GM23338 (cell line): ENCODE results near the gene CYP2W1. TPM values are rescaled to one million over a fixed set of nuclear protein-coding genes. Genes with fewer than 3 reads are reported as not detected.

Experiments
- ATAC-seq: fragments of 200-7000 bp; cut with Tn5 transposase; 3 replicates; pipeline ENCODE4 v1.9.1; 2020
- DNase-seq: peaks from one replicate; pipeline ENCODE4 v3.0.0-alpha.2; 2015; ENCODE audit warnings: low spot score
- H2AFZ ChIP-seq: fragments of 200-600 bp; sonication (generic); 2 replicates; pipeline ENCODE4 v1.8.0; 2016; ENCODE audit warnings: antibody characterized with exemption, mild to moderate bottlenecking, moderate library complexity
- H3F3A ChIP-seq: fragments of 200-600 bp; sonication (generic); replicated peaks from 2 replicates; pipeline ENCODE4 v1.8.0; 2017; ENCODE audit warnings: antibody characterized with exemption, mixed run types, low read depth
- H3K27ac ChIP-seq: fragments of 200-600 bp; sonication (generic); 2 replicates; pipeline ENCODE4 v1.6.1; 2016; ENCODE audit warnings: low read depth
- H3K27me3 ChIP-seq: fragments of 200-600 bp; sonication (generic); 2 replicates; pipeline ENCODE4 v1.8.0; 2016; ENCODE audit warnings: mild to moderate bottlenecking, mixed run types, moderate library complexity; ENCODE audit not compliant: insufficient read depth
- H3K36me3 ChIP-seq: fragments of 200-600 bp; sonication (generic); 2 replicates; pipeline ENCODE4 v1.8.0; 2016; ENCODE audit warnings: mild to moderate bottlenecking; ENCODE audit not compliant: insufficient read depth
- H3K4me1 ChIP-seq: fragments of 200-600 bp; sonication (generic); 2 replicates; pipeline ENCODE4 v1.8.0; 2016; ENCODE audit warnings: mild to moderate bottlenecking, moderate library complexity; ENCODE audit not compliant: insufficient read depth
- H3K4me2 ChIP-seq: fragments of 200-600 bp; sonication (generic); 2 replicates; pipeline ENCODE4 v1.7.1; 2017; ENCODE audit warnings: mixed run types
- H3K4me3 ChIP-seq: fragments of 200-600 bp; sonication (generic); 2 replicates; pipeline ENCODE4 v1.6.1; 2016; ENCODE audit warnings: mixed run types
- H3K79me2 ChIP-seq: fragments of 200-600 bp; sonication (generic); replicated peaks from 2 replicates; pipeline ENCODE4 v1.8.0; 2017; ENCODE audit warnings: mild to moderate bottlenecking; ENCODE audit not compliant: insufficient read depth
- H3K9me2 ChIP-seq: fragments of 200-600 bp; sonication (generic); 2 replicates; pipeline ENCODE4 v1.8.0; 2017; ENCODE audit not compliant: insufficient read depth
- H4K20me1 ChIP-seq: fragments of 200-600 bp; sonication (generic); replicated peaks from 2 replicates; pipeline ENCODE4 v1.8.0; 2017; ENCODE audit warnings: mild to moderate bottlenecking; ENCODE audit not compliant: insufficient read depth
- H3K27ac Mint-ChIP-seq: 2 replicates; pipeline ENCODE4 v1.8.0; 2020; ENCODE audit warnings: inconsistent platforms, mild to moderate bottlenecking, moderate library complexity, mixed read lengths
- H3K27me3 Mint-ChIP-seq: 3 replicates; pipeline ENCODE4 v1.8.0; 2022; ENCODE audit warnings: low read depth, mild to moderate bottlenecking, moderate library complexity, mixed read lengths, inconsistent platforms; ENCODE audit not compliant: insufficient read depth, poor library complexity
- H3K36me3 Mint-ChIP-seq: 3 replicates; pipeline ENCODE4 v1.8.0; 2021; ENCODE audit warnings: low read depth, mild to moderate bottlenecking, inconsistent platforms, moderate library complexity, mixed read lengths
- H3K4me1 Mint-ChIP-seq: 3 replicates; pipeline ENCODE4 v1.8.0; 2020; ENCODE audit warnings: mild to moderate bottlenecking, inconsistent platforms, mixed read lengths
- H3K4me3 Mint-ChIP-seq: 3 replicates; pipeline ENCODE4 v1.8.0; 2021; ENCODE audit warnings: moderate library complexity, mild to moderate bottlenecking, inconsistent platforms, mixed read lengths
- H3K9me3 Mint-ChIP-seq: 3 replicates; pipeline ENCODE4 v1.8.0; 2020; ENCODE audit warnings: moderate library complexity, mild to moderate bottlenecking, inconsistent platforms, mixed read lengths
- CREB1 ChIP-seq: fragments of 250-450 bp; sonication (Bioruptor Pico); IDR thresholded peaks from 2 replicates; pipeline ENCODE4 v1.5.0; 2020; ENCODE audit warnings: low read depth, mild to moderate bottlenecking, moderate library complexity
- CTCF ChIP-seq, 2 experiments: fragments of 200-600 bp in 1 of 2; sonication (generic) in 1 of 2; conservative IDR thresholded peaks; 2 replicates each; pipeline versions ENCODE4 v1.5.1 to v1.6.1; 2016 to 2017; ENCODE audit warnings: antibody characterized with exemption in 2 of 2, low read depth in 2 of 2, mild to moderate bottlenecking in 2 of 2, moderate library complexity in 1 of 2
- EZH2 ChIP-seq: fragments of 200-600 bp; sonication (generic); IDR thresholded peaks from one replicate; pipeline ENCODE4 v1.8.0; 2017; ENCODE audit warnings: antibody characterized with exemption, mild to moderate bottlenecking, low read depth; ENCODE audit not compliant: unreplicated experiment
- EZH2phosphoT487 ChIP-seq: fragments of 200-600 bp; sonication (generic); IDR thresholded peaks from one replicate; pipeline ENCODE4 v1.8.1; 2018; ENCODE audit warnings: antibody characterized with exemption; ENCODE audit not compliant: unreplicated experiment
- JUNB ChIP-seq: IDR thresholded peaks from one replicate; pipeline ENCODE4 v1.6.1; 2016; ENCODE audit warnings: antibody characterized with exemption; ENCODE audit not compliant: unreplicated experiment
- NANOG ChIP-seq: IDR thresholded peaks from 2 replicates; pipeline ENCODE4 v1.6.1; 2016; ENCODE audit warnings: antibody characterized with exemption, borderline replicate concordance
- REST ChIP-seq: IDR thresholded peaks from one replicate; pipeline ENCODE4 v1.6.1; 2018; ENCODE audit warnings: antibody characterized with exemption; ENCODE audit not compliant: unreplicated experiment
- STAT1 ChIP-seq: IDR thresholded peaks from one replicate; pipeline ENCODE4 v1.6.1; 2016; ENCODE audit warnings: antibody characterized with exemption; ENCODE audit not compliant: unreplicated experiment
- ZNF114 ChIP-seq: fragments of 250-450 bp; sonication (Bioruptor Pico); IDR thresholded peaks from 2 replicates; pipeline ENCODE4 v1.5.0; 2020; ENCODE audit warnings: mild to moderate bottlenecking, moderate library complexity
- ZNF462 ChIP-seq: fragments of 250-450 bp; sonication (Bioruptor Pico); IDR thresholded peaks from 2 replicates; pipeline ENCODE4 v1.5.0; 2020; ENCODE audit warnings: mild to moderate bottlenecking, moderate library complexity
- polyA plus RNA-seq: library from polyadenylated mRNA; unstranded; fragments of >200 nt; fragmentation: Nextera tagmentation; extraction: Ambion mirVana; gene quantifications from 2 replicates; pipeline ENCODE4 v1.2.1, GENCODE V29; 2016
- total RNA-seq: library from RNA; depleted of rRNA; stranded (reverse); fragments of >200 nt; shearing (Covaris generic); gene quantifications from 2 replicates; pipeline ENCODE4 v1.2.3, GENCODE V29; 2014

CYP2W1 gene
- total and polyA plus RNA-seq, 2 experiments from 2014 or later = not detected

GRCh38 chr7:1011297-1012003 lies 28.5 kb downstream of the CYP2W1 start:
- H3K36me3 ChIP-seq = no peaks in the 10 kb centered on the region
- Mint-ChIP-seq H3K4me1 (no peaks in the 10 kb centered on the region), H3K4me3 (no peak overlapping the region), H3K27me3 (peaks cover 19% of the 10 kb centered on the region), H3K36me3 (peaks cover 9% of the 10 kb centered on the region; the same call in 2 of the 3 replicates), H3K27ac (no peak overlapping the region), H3K9me3 (no peaks in the 10 kb centered on the region)
- DNase-seq = no peak
- no peaks in the 10 kb centered on the region for H3K9me2 ChIP-seq
- H3K79me2 ChIP-seq = 0 out of 2 replicates have a peak, but pooled peaks cover 9% of the 10 kb centered on the region
- H3F3A ChIP-seq = 0 out of 2 replicates have a peak, but pooled peaks cover 3% of the 10 kb centered on the region
- H4K20me1 ChIP-seq = peaks cover 11% of the 10 kb centered on the region; the same call in 1 of the 2 replicates
- H3K4me1 ChIP-seq = no peaks in the 10 kb centered on the region
- no peak for ATAC-seq
- no peaks in the 10 kb centered on the region for H3K27me3 ChIP-seq
- no peak overlapping the region for H2AFZ ChIP-seq
- H3K4me2 ChIP-seq = no peak overlapping the region
- H3K4me3 ChIP-seq = no peak overlapping the region
- H3K27ac ChIP-seq = no peak overlapping the region
- no peak for TF ChIP-seq NANOG
- no peak for TF ChIP-seq STAT1
- TF ChIP-seq ZNF114 (CRISPR knock-in tag) = no peak
- TF ChIP-seq ZNF462 (CRISPR knock-in tag) = no peak
- no peak for TF ChIP-seq JUNB
- TF ChIP-seq CREB1 = no peak
- no peak for TF ChIP-seq CTCF (conservative IDR thresholded peaks at IDR 0.05; ENCODE audit: low read depth in 2 of 2)
- TF ChIP-seq EZH2 = no peak
- no peak for TF ChIP-seq EZH2phosphoT487
- no peak for TF ChIP-seq REST
